Stomach (tissue), 9 donors: Measurements from ENCODE around the gene VPS4B. TPM values are rescaled to one million over a fixed set of nuclear protein-coding genes. Genes with fewer than 3 reads are reported as not detected.

Source experiments
- DNase-seq, 2 donors: peaks; one replicate each; pipeline versions ENCODE4 v3.0.0 to v3.0.0-alpha.2; 2013 to 2019
- H3K27ac ChIP-seq, 5 donors: fragments of 200-600 bp in 4 of 5; sonication (generic) in 4 of 5; one replicate each; pipeline ENCODE4 v1.5.1; 2013 to 2019; ENCODE audit warnings: mild to moderate bottlenecking in 1 of 5, moderate library complexity in 1 of 5
- H3K27me3 ChIP-seq, 3 donors: fragments of 200-600 bp; sonication (generic); one replicate each; pipeline ENCODE4 v1.5.1; 2017 to 2019; ENCODE audit warnings: mixed run types in 1 of 3
- H3K36me3 ChIP-seq, 4 donors: fragments of 200-600 bp; sonication (generic); 1 replicate in 3 of 4; 2 replicates in 1 of 4; pipeline ENCODE4 v1.5.1; 2016 to 2019
- H3K4me1 ChIP-seq, 4 donors: fragments of 200-600 bp; sonication (generic); one replicate each; pipeline ENCODE4 v1.5.1; 2016 to 2019
- H3K4me3 ChIP-seq, 4 donors: fragments of 200-600 bp; sonication (generic) in 3 of 4; one replicate each; pipeline ENCODE4 v1.5.1; 2016 to 2019; ENCODE audit warnings: mild to moderate bottlenecking in 1 of 4
- H3K9me3 ChIP-seq, 4 donors: fragments of 200-600 bp; sonication (generic); one replicate each; pipeline ENCODE4 v1.5.1; 2016 to 2019
- EP300 ChIP-seq: sonication (generic); formaldehyde crosslinking; IDR thresholded peaks from one replicate; pipeline ENCODE4 v1.6.1; 2017; ENCODE audit warnings: antibody characterized with exemption
- POLR2A ChIP-seq, 4 donors: fragments of 450-650 bp; IDR thresholded peaks; one replicate each; pipeline ENCODE4 v1.6.1; 2016; ENCODE audit warnings: antibody characterized with exemption in 4 of 4, control low read depth in 2 of 4, mild to moderate bottlenecking in 1 of 4, moderate library complexity in 1 of 4
- POLR2AphosphoS5 ChIP-seq, 3 donors: sonication (generic); formaldehyde crosslinking; IDR thresholded peaks; one replicate each; pipeline ENCODE4 v1.6.1; 2016; ENCODE audit warnings: antibody characterized with exemption in 3 of 3
- WGBS, 5 donors: extraction: QIAGEN DNeasy Blood & Tissue Kit in 3 of 5; methylation state at CpG; one replicate each; pipeline versions ENCODE4 v1.1.5 to v1.1.7; 2013 to 2018; 5-methylcytosine and 5-hydroxymethylcytosine counted together
- intact Hi-C: fragments of 100-400 bp; cut with DNase I; formaldehyde crosslinking; loops from one replicate; pipeline ENCODE4 v1.15.1; 2023; ENCODE audit warnings: low total_unique reads
- polyA plus RNA-seq, 3 donors: library from polyadenylated mRNA; stranded (reverse); fragments of 200-250 nt; gene quantifications; one replicate each; pipeline ENCODE4 v1.2.3, GENCODE V29; 2013
- total RNA-seq, 5 donors: library from RNA; depleted of rRNA; stranded (reverse); fragments of >200 nt; gene quantifications; one replicate each; pipeline versions ENCODE4 v1.1.0 to v1.2.3, GENCODE V29; 2014 to 2016
- TF ChIP-seq, protein P1 (sequence below), 7 experiments: fragments of 450-650 bp in 4 of 7; fragments of 200-600 bp in 3 of 7; sonication (generic) in 3 of 7; IDR thresholded peaks; one replicate each; pipeline ENCODE4 v1.5.1; 2016 to 2019; ENCODE audit warnings: antibody characterized with exemption in 7 of 7, control low read depth in 2 of 7, mild to moderate bottlenecking in 1 of 7
- donor health status: healthy with polysubstance abuse.
- donor health status: Bipolar disorder and iron deficiency.
- donor health status: healthy.

VPS4B gene
- total and polyA plus RNA-seq, 8 donors, result 11.3 to 108 (median 30.8) TPM

DNA sequence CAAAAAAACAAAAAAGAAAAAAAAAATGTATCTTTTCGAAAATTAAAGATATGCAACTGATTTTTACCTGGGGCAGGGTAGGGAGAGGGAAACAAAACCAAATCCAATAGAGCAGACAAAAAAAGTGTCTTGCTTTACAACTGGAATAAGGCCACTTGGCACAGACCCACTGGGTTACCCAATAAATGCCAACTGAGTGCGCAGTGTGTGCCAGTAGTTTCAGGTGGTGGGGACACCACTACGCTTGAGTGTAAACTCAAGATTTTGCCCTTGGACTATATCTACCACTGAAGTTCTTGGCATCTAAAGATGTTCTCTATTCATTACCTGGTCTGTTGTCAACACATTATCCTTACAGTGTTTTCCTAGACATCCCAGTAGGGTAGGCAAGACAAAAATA, 16.3 kb downstream of the VPS4B start:
- 83 to 92% (median 91%) methylated on average over 3 of the region's 3 CpGs for WGBS, 5 donors
- Histone ChIP-seq H3K27ac (no peak overlapping the region), H3K9me3 (no peaks in the 10 kb centered on the region), H3K36me3 (peaks cover 21 to 99% (median 94%) of the 10 kb centered on the region in 4 donors), H3K4me3 (no peak overlapping the region), H3K27me3 (no peaks in the 10 kb centered on the region), H3K4me1 (peaks cover 0 to 22% (median 8%) of the 10 kb centered on the region in 4 donors)
- TF ChIP-seq POLR2A (IDR thresholded peaks at IDR 0.05), result no peak
- TF ChIP-seq EP300, result no peak
- DNase-seq, result no peak
- intact Hi-C loops, result no loop called here

DNA sequence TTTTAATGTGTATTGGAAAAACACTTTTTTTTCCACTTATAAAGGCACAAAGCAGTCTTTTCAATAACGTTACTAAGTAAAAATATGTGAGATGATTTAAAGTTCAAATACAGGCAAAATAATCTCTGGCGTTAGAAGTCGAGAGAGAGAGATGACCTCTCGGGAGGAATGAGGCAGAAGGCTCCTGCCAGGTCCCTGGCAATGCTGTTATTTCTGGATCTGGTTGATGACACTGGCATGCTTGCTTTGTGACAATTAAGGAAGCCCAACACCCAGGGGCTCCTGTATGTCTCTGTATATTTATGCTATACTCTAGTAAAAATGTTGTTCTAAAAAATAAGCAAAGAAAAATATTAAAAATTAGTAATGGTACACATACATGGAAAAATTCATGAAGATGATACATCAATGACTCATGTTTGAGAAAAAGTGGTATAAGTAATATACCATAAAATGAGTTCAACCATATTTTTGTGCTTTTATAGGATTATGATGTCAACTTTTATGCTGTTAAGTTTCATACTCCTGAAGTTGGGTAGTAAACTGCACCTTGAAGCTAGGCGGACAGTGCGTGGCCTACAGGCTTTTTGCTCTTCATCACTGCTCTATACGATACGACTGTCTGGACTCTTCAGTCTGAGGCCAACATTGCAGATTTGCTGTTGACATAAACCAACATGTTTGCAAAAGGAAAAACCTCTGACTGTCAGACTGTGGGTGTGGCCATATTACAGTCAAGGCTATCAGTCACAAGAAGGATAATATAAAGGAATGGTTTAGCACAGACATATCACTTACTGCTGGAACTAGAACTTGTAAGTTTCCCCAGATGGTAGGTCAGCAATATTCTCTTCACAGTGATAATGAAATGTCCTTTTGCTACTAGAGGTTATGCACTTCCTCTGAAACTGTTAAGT, 19.8 kb downstream of the VPS4B start:
- Histone ChIP-seq H3K4me3 (no peak overlapping the region), H3K27me3 (no peaks in the 10 kb centered on the region), H3K4me1 (peaks cover 0 to 9% (median 3%) of the 10 kb centered on the region in 4 donors), H3K27ac (no peak overlapping the region), H3K9me3 (no peaks in the 10 kb centered on the region), H3K36me3 (peaks cover 24 to 99% (median 94%) of the 10 kb centered on the region in 4 donors)
- no peak for DNase-seq
- TF ChIP-seq POLR2AphosphoS5 (IDR thresholded peaks at IDR 0.05) (no peak), POLR2A (IDR thresholded peaks at IDR 0.05) (no peak), EP300 (no peak)
- TF ChIP-seq, protein P1, sequence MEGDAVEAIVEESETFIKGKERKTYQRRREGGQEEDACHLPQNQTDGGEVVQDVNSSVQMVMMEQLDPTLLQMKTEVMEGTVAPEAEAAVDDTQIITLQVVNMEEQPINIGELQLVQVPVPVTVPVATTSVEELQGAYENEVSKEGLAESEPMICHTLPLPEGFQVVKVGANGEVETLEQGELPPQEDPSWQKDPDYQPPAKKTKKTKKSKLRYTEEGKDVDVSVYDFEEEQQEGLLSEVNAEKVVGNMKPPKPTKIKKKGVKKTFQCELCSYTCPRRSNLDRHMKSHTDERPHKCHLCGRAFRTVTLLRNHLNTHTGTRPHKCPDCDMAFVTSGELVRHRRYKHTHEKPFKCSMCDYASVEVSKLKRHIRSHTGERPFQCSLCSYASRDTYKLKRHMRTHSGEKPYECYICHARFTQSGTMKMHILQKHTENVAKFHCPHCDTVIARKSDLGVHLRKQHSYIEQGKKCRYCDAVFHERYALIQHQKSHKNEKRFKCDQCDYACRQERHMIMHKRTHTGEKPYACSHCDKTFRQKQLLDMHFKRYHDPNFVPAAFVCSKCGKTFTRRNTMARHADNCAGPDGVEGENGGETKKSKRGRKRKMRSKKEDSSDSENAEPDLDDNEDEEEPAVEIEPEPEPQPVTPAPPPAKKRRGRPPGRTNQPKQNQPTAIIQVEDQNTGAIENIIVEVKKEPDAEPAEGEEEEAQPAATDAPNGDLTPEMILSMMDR (IDR thresholded peaks at IDR 0.05), result no peak
- intact Hi-C loops, result no loop called here
- 85 to 89% (median 87%) methylated on average over 8 of the region's 8 CpGs for WGBS, 5 donors

DNA sequence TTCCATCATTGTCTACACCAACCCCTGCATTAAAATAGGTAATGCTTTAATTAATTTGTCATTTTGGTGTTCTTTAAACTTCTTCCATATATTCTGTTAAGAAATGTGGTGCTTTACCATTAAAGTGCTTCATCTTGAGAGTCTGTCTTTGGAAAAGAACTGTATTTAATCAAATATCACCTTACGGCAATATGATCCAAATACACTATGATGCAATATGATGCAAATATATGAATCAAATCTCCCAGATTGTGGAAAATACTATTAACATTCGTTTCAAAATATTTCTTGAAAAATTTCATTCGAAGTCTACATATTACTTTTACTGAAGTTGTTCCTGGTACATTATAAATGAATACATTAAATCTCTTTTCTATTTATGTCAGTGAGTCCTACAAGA, 23.0 kb downstream of the VPS4B start:
- H3K9me3 ChIP-seq, result no peaks in the 10 kb centered on the region
- H3K4me1 ChIP-seq, result no peaks in the 10 kb centered on the region
- no peak for TF ChIP-seq EP300
- no peak overlapping the region for H3K4me3 ChIP-seq
- H3K27me3 ChIP-seq, result no peaks in the 10 kb centered on the region
- intact Hi-C loops, result no loop called here
- 93 to 99% (median 97%) methylated on average over 3 of the region's 3 CpGs for WGBS, 5 donors
- no peak for DNase-seq
- H3K27ac ChIP-seq, result no peak overlapping the region
- peaks cover 33 to 100% (median 100%) of the 10 kb centered on the region in 4 donors for H3K36me3 ChIP-seq

DNA sequence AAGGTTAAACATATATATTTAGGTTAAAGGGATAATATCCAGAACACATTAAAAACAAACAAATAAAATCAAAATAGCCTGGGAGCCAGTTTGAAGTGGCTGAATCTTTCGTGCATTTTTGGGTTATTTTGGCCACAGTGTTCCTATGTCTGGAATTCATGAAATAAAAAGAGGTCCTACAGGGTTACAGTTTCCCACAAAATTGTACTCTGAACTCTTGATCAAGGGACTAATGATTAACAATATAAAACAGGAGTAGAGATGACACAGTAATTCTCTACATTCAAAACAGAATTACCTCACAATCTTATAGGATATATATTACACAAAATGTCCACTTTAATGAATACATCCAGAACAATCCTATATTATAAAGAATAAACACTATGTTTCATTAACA, 24.9 kb downstream of the VPS4B start:
- peaks cover 39 to 100% (median 100%) of the 10 kb centered on the region in 4 donors for H3K36me3 ChIP-seq
- H3K27ac ChIP-seq, result no peak overlapping the region
- TF ChIP-seq POLR2AphosphoS5 (IDR thresholded peaks at IDR 0.05) (no peak), EP300 (no peak), POLR2A (IDR thresholded peaks at IDR 0.05) (no peak)
- TF ChIP-seq, protein P1 (IDR thresholded peaks at IDR 0.05), result no peak
- H3K4me3 ChIP-seq, result no peak overlapping the region
- H3K9me3 ChIP-seq, result no peaks in the 10 kb centered on the region
- 89 to 98% (median 96%) methylated on average over 1 of the region's 1 CpG for WGBS, 5 donors
- intact Hi-C loops, result no loop called here
- no peak for DNase-seq
- no peaks in the 10 kb centered on the region for H3K27me3 ChIP-seq
- H3K4me1 ChIP-seq, result no peaks in the 10 kb centered on the region

DNA sequence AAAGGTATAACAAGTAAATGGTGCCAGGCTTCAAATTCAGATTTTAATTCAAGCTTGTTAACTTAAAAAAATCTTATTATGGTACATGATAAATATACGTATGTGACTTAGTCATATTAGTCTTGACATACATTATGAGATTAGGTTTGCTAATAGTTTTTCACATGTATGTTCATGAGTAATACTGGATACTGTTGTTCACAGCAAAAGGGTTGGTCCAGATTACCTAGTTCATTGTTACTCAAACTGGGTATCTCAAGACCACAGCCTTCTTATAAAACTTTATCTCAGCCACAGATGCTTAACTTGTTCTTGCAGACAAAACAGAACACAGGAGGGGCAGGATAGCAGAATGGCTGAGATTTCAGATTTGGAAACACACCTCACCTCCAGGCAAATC, 26.8 kb downstream of the VPS4B start:
- peaks cover 40 to 100% (median 99%) of the 10 kb centered on the region in 4 donors for H3K36me3 ChIP-seq
- H3K27ac ChIP-seq, result no peak overlapping the region
- H3K4me1 ChIP-seq, result no peaks in the 10 kb centered on the region
- TF ChIP-seq POLR2AphosphoS5 (IDR thresholded peaks at IDR 0.05), result no peak
- TF ChIP-seq EP300, result no peak
- no peak for TF ChIP-seq POLR2A (IDR thresholded peaks at IDR 0.05)
- TF ChIP-seq, protein P1 (IDR thresholded peaks at IDR 0.05), result no peak
- H3K4me3 ChIP-seq, result no peak overlapping the region
- no peaks in the 10 kb centered on the region for H3K9me3 ChIP-seq
- intact Hi-C loops, result no loop called here
- H3K27me3 ChIP-seq, result no peaks in the 10 kb centered on the region
- DNase-seq, result no peak
- 85 to 96% (median 91%) methylated on average over 1 of the region's 1 CpG for WGBS, 5 donors
